HepG2 (cell line): ENCODE results near the gene TEKTIP1. TPM values are rescaled to one million over a fixed set of nuclear protein-coding genes. Genes with fewer than 3 reads are reported as not detected.
A peak's percentile ranks its signal among the peaks of the same experiment; 100 is the strongest.

ENCODE experiments used
- ATAC-seq: fragments of 200-7000 bp; cut with Tn5 transposase; 3 replicates; pipeline ENCODE4 v1.9.1; 2020; ENCODE audit warnings: mild to moderate bottlenecking, moderate library complexity
- Bru-seq: library from RNA; stranded (reverse); fragments of 400-500 nt; gene quantifications from one replicate; lab custom pipeline; 2021; lab: Mats Ljungman, UMichigan
- BruChase-seq, 2 experiments: library from RNA; stranded (reverse); fragments of 400-500 nt; gene quantifications; one replicate each; lab custom pipeline; 2021; lab: Mats Ljungman, UMichigan
- BruUV-seq: library from RNA; stranded (reverse); fragments of 400-500 nt; replicated peaks from 2 replicates; lab custom pipeline; 2021; lab: Mats Ljungman, UMichigan
- CTCF ChIA-PET: fragments of 300-600 bp; formaldehyde crosslinking; extraction: SDS; loops from one replicate; lab custom pipeline; 2021; ENCODE audit warnings: low total read pairs, inconsistent platforms, low intra/inter-chr PET ratio; lab: Yijun Ruan, JAX
- POLR2A ChIA-PET: fragments of 350-600 bp; sonication (Branson Sonifier 250); formaldehyde crosslinking; loops from one replicate; lab custom pipeline; 2020; ENCODE audit warnings: antibody characterized with exemption, inconsistent platforms; lab: Yijun Ruan, JAX
- DNase-seq: peaks from one replicate; pipeline ENCODE4 v3.0.0-alpha.2; 2015; ENCODE audit warnings: low spot score
- FAIRE-seq: peaks from 3 replicates; lab custom pipeline; 2011; peaks lifted over from hg19 to GRCh38; lab: Jason Lieb, UNC
- H2AFZ ChIP-seq: one replicate; pipeline ENCODE4 v1.6.1; 2011; ENCODE audit warnings: low read length, inconsistent platforms
- H3K27ac ChIP-seq: fragments of 300-600 bp; 3 replicates; pipeline ENCODE4 v1.8.0; 2011; ENCODE audit warnings: mixed run types, mild to moderate bottlenecking, mixed read lengths, low read length, inconsistent platforms; ENCODE audit not compliant: insufficient read depth; ENCODE audit errors: extremely low read length
- H3K27me3 ChIP-seq, 2 experiments: fragments of 200-600 bp in 1 of 2; 2 replicates in 1 of 2; 3 replicates in 1 of 2; pipeline versions ENCODE4 v1.6.0 to v1.8.0; 2011; ENCODE audit warnings: low read length in 2 of 2, mild to moderate bottlenecking in 2 of 2, moderate library complexity in 2 of 2, inconsistent platforms in 1 of 2; ENCODE audit not compliant: insufficient read depth in 2 of 2, control insufficient read depth in 1 of 2
- H3K36me3 ChIP-seq, 2 experiments: fragments of 200-600 bp in 1 of 2; replicated peaks in 1 of 2; 2 replicates in 1 of 2; 3 replicates in 1 of 2; pipeline versions ENCODE4 v1.5.1 to v1.8.0; 2011; ENCODE audit warnings: low read length in 2 of 2, inconsistent platforms in 1 of 2; ENCODE audit not compliant: insufficient read depth in 2 of 2, control insufficient read depth in 1 of 2
- H3K4me1 ChIP-seq: 2 replicates; pipeline ENCODE4 v1.5.1; 2012; ENCODE audit warnings: low read length, inconsistent platforms; ENCODE audit not compliant: insufficient read depth
- H3K4me2 ChIP-seq: 2 replicates; pipeline ENCODE4 v1.6.0; 2011; ENCODE audit warnings: low read depth, low read length, inconsistent platforms
- H3K4me3 ChIP-seq, 3 experiments: fragments of 200-600 bp in 1 of 3; sonication (generic), shearing (Covaris generic) in 1 of 3; replicated peaks in 1 of 3; 2 replicates each; pipeline ENCODE4 v1.5.1; 2011 to 2016; ENCODE audit warnings: low read length in 3 of 3, inconsistent platforms in 2 of 3, low read depth in 2 of 3, mild to moderate bottlenecking in 2 of 3, control low read depth in 1 of 3, mixed read lengths in 1 of 3; ENCODE audit not compliant: insufficient read depth in 1 of 3
- H3K79me2 ChIP-seq: one replicate; pipeline ENCODE4 v1.6.1; 2011; ENCODE audit warnings: low read length, inconsistent platforms; ENCODE audit not compliant: insufficient read depth
- H3K9ac ChIP-seq: 2 replicates; pipeline ENCODE4 v1.6.0; 2011; ENCODE audit warnings: mild to moderate bottlenecking, low read depth, low read length, inconsistent platforms; ENCODE audit not compliant: insufficient read depth
- H3K9me3 ChIP-seq: 2 replicates; pipeline ENCODE4 v1.5.1; 2012; ENCODE audit warnings: mild to moderate bottlenecking, low read length
- H4K20me1 ChIP-seq: 2 replicates; pipeline ENCODE4 v1.6.0; 2011; ENCODE audit warnings: inconsistent platforms, mild to moderate bottlenecking, low read length, moderate library complexity; ENCODE audit not compliant: insufficient read depth
- AGO1 ChIP-seq: fragments of 200-400 bp; formaldehyde crosslinking; IDR thresholded peaks from 2 replicates; pipeline ENCODE4 v1.6.1; 2017; ENCODE audit warnings: mild to moderate bottlenecking, low read depth, low read length, moderate library complexity; ENCODE audit not compliant: poor library complexity, severe bottlenecking
- AGO2 ChIP-seq: fragments of 200-400 bp; formaldehyde crosslinking; optimal IDR thresholded peaks from 2 replicates; pipeline ENCODE3; 2017; ENCODE audit warnings: mild to moderate bottlenecking, low read depth, low read length, moderate library complexity
- GABPB1 ChIP-seq: IDR thresholded peaks from 2 replicates; pipeline ENCODE4 v1.6.1; 2016; ENCODE audit warnings: mild to moderate bottlenecking, missing genetic modification reagents, moderate library complexity, missing compliant biosample characterization
- GLI4 ChIP-seq: sonication (generic); formaldehyde crosslinking; IDR thresholded peaks from 2 replicates; pipeline ENCODE4 v1.5.1; 2020; ENCODE audit warnings: missing genetic modification reagents, mild to moderate bottlenecking, moderate library complexity, borderline replicate concordance
- KDM2A ChIP-seq: sonication (generic); formaldehyde crosslinking; IDR thresholded peaks from 2 replicates; pipeline ENCODE4 v1.4.0; 2020; ENCODE audit warnings: low read depth, missing genetic modification reagents, borderline replicate concordance
- POLR2G ChIP-seq: fragments of 200-400 bp; formaldehyde crosslinking; IDR thresholded peaks from 2 replicates; pipeline ENCODE4 v1.6.1; 2018; ENCODE audit warnings: mild to moderate bottlenecking, low read depth, low read length, moderate library complexity
- RBM22 ChIP-seq: fragments of 200-400 bp; formaldehyde crosslinking; optimal IDR thresholded peaks from 2 replicates; pipeline ENCODE3; 2017; ENCODE audit warnings: mild to moderate bottlenecking, low read length, moderate library complexity
- ZC3H13 ChIP-seq: sonication (generic); formaldehyde crosslinking; IDR thresholded peaks from 2 replicates; pipeline ENCODE4 v1.8.1; 2023; ENCODE audit warnings: mild to moderate bottlenecking, missing genetic modification reagents, moderate library complexity
- ZNF407 ChIP-seq: sonication (generic); formaldehyde crosslinking; IDR thresholded peaks from one replicate; pipeline ENCODE4 v1.5.1; 2020; ENCODE audit warnings: mild to moderate bottlenecking, missing genetic modification reagents; ENCODE audit errors: not compliant biosample characterization
- WGBS: methylation state at CpG from one replicate; pipeline ENCODE4 v1.1.6; 2017; ENCODE audit warnings: low lambda C conversion rate; 5-methylcytosine and 5-hydroxymethylcytosine counted together
- in situ Hi-C: cut with HindIII; loops from 2 replicates; pipeline ENCODE4 v1.10.0; 2017; ENCODE audit warnings: low pct_unique_long_range_greater_than_20kb; ENCODE audit not compliant: extremely low pct_ligation_motif_present
- intact Hi-C: fragments of 100-400 bp; cut with micrococcal nuclease; formaldehyde crosslinking; loops from one replicate; pipeline ENCODE4 v1.10.0; 2022; ENCODE audit not compliant: unreplicated experiment
- long read RNA-seq, 2 experiments: library from RNA in 1 of 2; library from polyadenylated mRNA in 1 of 2; stranded (forward) in 1 of 2; unstranded in 1 of 2; transcript quantifications; one replicate each; pipeline ENCODE4 v2.0.0, GENCODE V29; 2019 to 2022
- polyA minus RNA-seq, 3 experiments: library from RNA; depleted of rRNA, polyadenylated mRNA; stranded (reverse); fragments of >200 nt; gene quantifications; 2 replicates each; pipeline ENCODE4 v1.2.3, GENCODE V29; 2011; ENCODE audit warnings: low replicate concordance in 1 of 3
- polyA plus RNA-seq, 8 experiments: library from polyadenylated mRNA; depleted of rRNA in 3 of 8; stranded (reverse) in 7 of 8; unstranded in 1 of 8; fragments of >200 nt; fragmentation: Illumina TruSeq in 4 of 8; extraction: Trizol in 4 of 8; gene quantifications; 2 replicates each; pipeline versions ENCODE4 v1.2.1 to v1.2.3, GENCODE V29; 2011 to 2016; ENCODE audit warnings: low read depth in 4 of 8, missing spikeins in 1 of 8, mixed read lengths in 1 of 8; ENCODE audit not compliant: insufficient read depth in 1 of 8
- total RNA-seq, 5 experiments: library from RNA; depleted of rRNA; stranded (reverse); fragments of >200 nt; fragmentation: Illumina TruSeq; extraction: Trizol; gene quantifications; 2 replicates each; pipeline ENCODE4 v1.2.3, GENCODE V29; 2016; ENCODE audit warnings: low read depth in 1 of 5

TEKTIP1 gene
- total RNA-seq (2016; rRNA removed; fragmentation: Illumina TruSeq; extraction: Trizol), result not detected in 2 replicates
- total RNA-seq (2016; cell fraction: cytosol; rRNA removed; fragmentation: Illumina TruSeq; extraction: Trizol; ENCODE audit: low read depth), result not detected in 2 replicates
- total RNA-seq (2016; cell fraction: insoluble cytoplasmic fraction; rRNA removed; fragmentation: Illumina TruSeq; extraction: Trizol), result not detected in 2 replicates
- not detected in 2 replicates for total RNA-seq (2016; cell fraction: membrane; rRNA removed; fragmentation: Illumina TruSeq; extraction: Trizol)
- not detected in 2 replicates for total RNA-seq (2016; cell fraction: nucleus; rRNA removed; fragmentation: Illumina TruSeq; extraction: Trizol)
- polyA plus RNA-seq (2011; rRNA removed), result not detected in 2 replicates
- polyA plus RNA-seq (2011; cell fraction: cytosol; rRNA removed), result not detected in 2 replicates
- 0.32 TPM in 1 of 2 replicates, not detected in the other for polyA plus RNA-seq (2011; cell fraction: nucleus; rRNA removed)
- 0.24 and 0.35 TPM in 2 replicates for polyA plus RNA-seq (2012)
- not detected in 2 replicates for polyA plus RNA-seq (2016; cell fraction: cytosol; fragmentation: Illumina TruSeq; extraction: Trizol; ENCODE audit: low read depth)
- polyA plus RNA-seq (2016; cell fraction: insoluble cytoplasmic fraction; fragmentation: Illumina TruSeq; extraction: Trizol; ENCODE audit: low read depth), result not detected in 2 replicates
- not detected in 2 replicates for polyA plus RNA-seq (2016; cell fraction: membrane; fragmentation: Illumina TruSeq; extraction: Trizol; ENCODE audit: low read depth)
- polyA plus RNA-seq (2016; cell fraction: nucleus; fragmentation: Illumina TruSeq; extraction: Trizol; ENCODE audit: insufficient read depth, low read depth), result not detected in 2 replicates
- polyA minus RNA-seq (2011; rRNA and poly(A)+ RNA removed; ENCODE audit: low replicate concordance), result not detected in 2 replicates
- not detected in 2 replicates for polyA minus RNA-seq (2011; cell fraction: cytosol; rRNA and poly(A)+ RNA removed)
- polyA minus RNA-seq (2011; cell fraction: nucleus; rRNA and poly(A)+ RNA removed), result not detected in 2 replicates
- percentile 29 among the genes with signal in this experiment for Bru-seq, nascent RNA
- BruChase-seq, experiment 1, labeled RNA remaining after a 6-hour chase, result percentile 44 among the genes with signal in this experiment
- percentile 31 among the genes with signal in this experiment for BruChase-seq, experiment 2, labeled RNA remaining after a 2-hour chase
- long read RNA-seq, experiment 1, result 0 reads
- long read RNA-seq, experiment 2, result 0 reads

- Histone ChIP-seq H3K9ac (no peak within 1 kb of the TSS), H3K4me3 (no peak within 1 kb of the TSS), H3K4me2 (no peak within 1 kb of the TSS), H3K4me1 (no peaks in the 10 kb centered on the region), H3K27me3 (no peaks in the 10 kb centered on the region)
- no TSS peak for BruUV-seq
- 70% methylated on average over 11 of the region's 28 CpGs for WGBS
- no peak for FAIRE-seq
- DNase-seq, result no peak
- intact Hi-C loops, result no loop called here
- TF ChIP-seq RBM22, result peak; percentile 58
- peak; percentile 4; the same call in 1 of the 2 replicates for TF ChIP-seq KDM2A (CRISPR knock-in tag)
- TF ChIP-seq POLR2G, result peak; percentile 58
- TF ChIP-seq ZC3H13 (CRISPR knock-in tag), result 0 out of 2 replicates have a peak, but pooled peaks have one; percentile 47
- no peak for TF ChIP-seq ZNF407
- peak; percentile 92 for TF ChIP-seq AGO1
- peak; percentile 94 for TF ChIP-seq AGO2
- TF ChIP-seq GLI4, result no peak
- TF ChIP-seq GABPB1 (CRISPR knock-in tag), result 0 out of 2 replicates have a peak, but pooled peaks have one; percentile 1
- TF ChIP-seq, all 625 proteins: peak for 7
- no peaks in the 10 kb centered on the region for H3K79me2 ChIP-seq
- in situ Hi-C loops, result no loop called here
- no peak within 1 kb of the TSS for H2AFZ ChIP-seq
- H3K9me3 ChIP-seq, result no peaks in the 10 kb centered on the region
- peaks cover 2 to 10% of the 10 kb centered on the region in 2 experiments; a peak in 3 of 5 replicates for H3K36me3 ChIP-seq
- no peaks in the 10 kb centered on the region; the same call in 1 of the 2 replicates for H4K20me1 ChIP-seq
- peak; percentile 13 for ATAC-seq
- no peak within 1 kb of the TSS for H3K27ac ChIP-seq
- CTCF ChIA-PET, result no interaction called here
- POLR2A ChIA-PET, result no interaction called here
These were observed at the start of gene TEKTIP1 for GRCh38 chr19:3538965-3539755. Gene TEKTIP1, plus strand, starts transcription at chr19:3539174. Its CDS starts 4 bp downstream, at chr19:3539178.
